HCT116 (cell line): Measurements from ENCODE around the gene CD109. TPM values are rescaled to one million over a fixed set of nuclear protein-coding genes. Genes with fewer than 3 reads are reported as not detected.

Source experiments
- ATAC-seq: fragments of 200-7000 bp; cut with Tn5 transposase; 2 replicates; pipeline ENCODE4 v1.9.1; 2020; ENCODE audit warnings: mild to moderate bottlenecking, moderate library complexity
- BruUV-seq: library from RNA; stranded (reverse); fragments of 400-500 nt; replicated peaks from 2 replicates; lab custom pipeline; 2021; lab: Mats Ljungman, UMichigan
- CTCF ChIA-PET: fragments of 300-600 bp; sonication (Branson Sonifier 250); formaldehyde crosslinking; loops from one replicate; lab custom pipeline; 2021; ENCODE audit warnings: antibody characterized with exemption; lab: Charles Lee
- POLR2A ChIA-PET: fragments of 300-600, 350-600 bp; sonication (Branson Sonifier 250); formaldehyde crosslinking; loops from one replicate; lab custom pipeline; 2021; ENCODE audit warnings: antibody characterized with exemption; lab: Charles Lee
- RAD21 ChIA-PET, 2 experiments: fragments of 300-600 bp; sonication (Branson Sonifier 250); formaldehyde crosslinking; loops; one replicate each; lab custom pipeline; 2023; ENCODE audit warnings: low total read pairs in 2 of 2; ENCODE audit not compliant: uncharacterized antibody in 2 of 2, unreplicated experiment in 2 of 2, low non-redundant PET in 1 of 2; lab: Charles Lee
- DNase-seq: peaks from one replicate; pipeline ENCODE4 v3.0.0-alpha.2; 2010; ENCODE audit warnings: low read depth, low spot score
- H2AFZ ChIP-seq: fragments of 200-600 bp; shearing (Covaris generic), sonication (generic); 2 replicates; pipeline ENCODE4 v1.6.1; 2017; ENCODE audit warnings: low read depth, mixed run types, mixed read lengths, antibody characterized with exemption, low read length; ENCODE audit not compliant: poor library complexity, severe bottlenecking
- H3K27ac ChIP-seq: 2 replicates; pipeline ENCODE4 v1.5.1; 2012; ENCODE audit warnings: low read depth, low read length
- H3K27me3 ChIP-seq: fragments of 200-600 bp; sonication (generic); 2 replicates; pipeline ENCODE4 v1.6.1; 2016; ENCODE audit warnings: mixed run types, low read length, mixed read lengths; ENCODE audit not compliant: insufficient read depth
- H3K36me3 ChIP-seq, 2 experiments: fragments of 200-500 bp in 1 of 2; fragments of 200-600 bp in 1 of 2; sonication (Bioruptor generic) in 1 of 2; sonication (generic) in 1 of 2; 2 replicates each; pipeline versions ENCODE4 v1.5.1 to v1.6.1; 2014 to 2016; ENCODE audit warnings: low read length in 2 of 2, inconsistent platforms in 1 of 2, mixed read lengths in 1 of 2, mixed run types in 1 of 2; ENCODE audit not compliant: insufficient read depth in 2 of 2, control insufficient read depth in 1 of 2
- H3K4me1 ChIP-seq, 2 experiments: fragments of 200-600 bp in 1 of 2; sonication (generic) in 1 of 2; 2 replicates each; pipeline versions ENCODE4 v1.5.1 to v1.6.1; 2012 to 2017; ENCODE audit warnings: low read length in 2 of 2, inconsistent platforms in 1 of 2, mild to moderate bottlenecking in 1 of 2, mixed read lengths in 1 of 2, mixed run types in 1 of 2, moderate library complexity in 1 of 2; ENCODE audit not compliant: insufficient read depth in 2 of 2, control insufficient read depth in 1 of 2
- H3K4me2 ChIP-seq: fragments of 200-600 bp; sonication (generic); 2 replicates; pipeline ENCODE4 v1.6.1; 2017; ENCODE audit warnings: mixed run types, low read length, mixed read lengths
- H3K4me3 ChIP-seq, 2 experiments: fragments of 200-600 bp in 1 of 2; sonication (generic) in 1 of 2; replicated peaks in 1 of 2; 2 replicates each; pipeline ENCODE4 v1.5.1; 2011 to 2016; ENCODE audit warnings: low read length in 2 of 2, control low read depth in 1 of 2, low read depth in 1 of 2, mild to moderate bottlenecking in 1 of 2, mixed read lengths in 1 of 2, mixed run types in 1 of 2
- H3K79me2 ChIP-seq: fragments of 200-600 bp; sonication (generic); 2 replicates; pipeline ENCODE4 v1.6.1; 2017; ENCODE audit warnings: mild to moderate bottlenecking, mixed run types, low read length, moderate library complexity, mixed read lengths; ENCODE audit not compliant: insufficient read depth
- H3K9ac ChIP-seq: fragments of 200-600 bp; sonication (generic); 2 replicates; pipeline ENCODE4 v1.6.1; 2016; ENCODE audit warnings: low read length, mixed read lengths
- H3K9me2 ChIP-seq: fragments of 200-600 bp; sonication (generic), shearing (Covaris generic); 2 replicates; pipeline ENCODE4 v1.6.1; 2017; ENCODE audit warnings: mixed run types, mild to moderate bottlenecking, moderate library complexity; ENCODE audit not compliant: insufficient read depth
- H3K9me3 ChIP-seq, 2 experiments: fragments of 200-500 bp in 1 of 2; fragments of 200-600 bp in 1 of 2; sonication (Bioruptor generic) in 1 of 2; sonication (generic) in 1 of 2; 2 replicates each; pipeline ENCODE4 v1.6.1; 2014 to 2017; ENCODE audit warnings: low read length in 2 of 2, mixed read lengths in 2 of 2, inconsistent platforms in 1 of 2, low read depth in 1 of 2, mild to moderate bottlenecking in 1 of 2, mixed run types in 1 of 2, moderate library complexity in 1 of 2; ENCODE audit not compliant: control insufficient read depth in 1 of 2, insufficient read depth in 1 of 2
- H4K20me1 ChIP-seq: fragments of 200-600 bp; sonication (generic), shearing (Covaris generic); 2 replicates; pipeline ENCODE4 v1.6.1; 2017; ENCODE audit warnings: mixed run types, mild to moderate bottlenecking, moderate library complexity; ENCODE audit not compliant: insufficient read depth
- CEBPB ChIP-seq: IDR thresholded peaks from 2 replicates; pipeline ENCODE4 v1.6.1; 2012; ENCODE audit warnings: low read depth
- CTCF ChIP-seq, 3 experiments: fragments of 200-600 bp in 1 of 3; sonication (generic) in 1 of 3; IDR thresholded peaks in 2 of 3; conservative IDR thresholded peaks in 1 of 3; 2 replicates each; pipeline ENCODE4 v1.5.1; 2012 to 2017; ENCODE audit warnings: low read depth in 2 of 3, low read length in 2 of 3, antibody characterized with exemption in 1 of 3, borderline replicate concordance in 1 of 3, control low read depth in 1 of 3, mild to moderate bottlenecking in 1 of 3, mixed read lengths in 1 of 3, mixed run types in 1 of 3, moderate library complexity in 1 of 3; ENCODE audit not compliant: insufficient read depth in 1 of 3
- ELF1 ChIP-seq: IDR thresholded peaks from 2 replicates; pipeline ENCODE4 v1.6.1; 2012; ENCODE audit warnings: low read depth, borderline replicate concordance
- JUND ChIP-seq: IDR thresholded peaks from 2 replicates; pipeline ENCODE4 v1.6.1; 2012
- POLR2A ChIP-seq: IDR thresholded peaks from 2 replicates; pipeline ENCODE4 v1.7.0; 2011; ENCODE audit warnings: borderline replicate concordance; ENCODE audit not compliant: insufficient read depth, insufficient read length; ENCODE audit errors: extremely low read depth
- SP1 ChIP-seq: IDR thresholded peaks from 2 replicates; pipeline ENCODE4 v1.6.1; 2012; ENCODE audit warnings: low read depth
- YY1 ChIP-seq: IDR thresholded peaks from 2 replicates; pipeline ENCODE4 v1.6.1; 2011; ENCODE audit warnings: low read length, low read depth, moderate library complexity, mild to moderate bottlenecking; ENCODE audit not compliant: insufficient replicate concordance; ENCODE audit errors: extremely low read depth
- ZFX ChIP-seq: fragments of 450-650 bp; IDR thresholded peaks from 2 replicates; pipeline ENCODE4 v1.6.1; 2017
- ZNF274 ChIP-seq: fragments of 200-500 bp; sonication (Bioruptor generic); IDR thresholded peaks from 2 replicates; pipeline ENCODE4 v1.6.1; 2014; ENCODE audit warnings: mild to moderate bottlenecking, low read depth, low read length, inconsistent platforms
- intact Hi-C: fragments of 100-400 bp; cut with micrococcal nuclease; formaldehyde crosslinking; loops from 2 replicates; pipeline ENCODE4 v1.10.0; 2022
- total RNA-seq: library from RNA; stranded (reverse); gene quantifications from one replicate; pipeline ENCODE4 v1.2.1, GENCODE V29; 2021; ENCODE audit not compliant: unreplicated experiment
- TF ChIP-seq, protein P1 (sequence below): IDR thresholded peaks from 2 replicates; pipeline ENCODE4 v1.6.1; 2012
- TF ChIP-seq, protein P2 (sequence below): IDR thresholded peaks from 2 replicates; pipeline ENCODE4 v1.6.1; 2011; ENCODE audit warnings: mild to moderate bottlenecking, low read length, moderate library complexity; ENCODE audit not compliant: insufficient replicate concordance; ENCODE audit errors: extremely low read depth

The CD109 gene
- total RNA-seq, 1 experiment from 2014 or later: 42.1 TPM

- Histone ChIP-seq H3K4me1 (no peaks in the 10 kb centered on the region), H2AFZ (no peak overlapping the region), H3K4me3 (no peak overlapping the region), H3K9ac (no peak overlapping the region), H3K9me2 (no peaks in the 10 kb centered on the region), H4K20me1 (no peaks in the 10 kb centered on the region), H3K9me3 (no peaks in the 10 kb centered on the region), H3K4me2 (no peak overlapping the region), H3K27me3 (no peaks in the 10 kb centered on the region), H3K36me3 (no peaks in the 10 kb centered on the region), H3K79me2 (no peaks in the 10 kb centered on the region), H3K27ac (no peak overlapping the region)
- ChIA-PET POLR2A (no interaction called here), CTCF (no interaction called here), RAD21 (no interaction called here)
- intact Hi-C loops: no loop called here
- no peak for TF ChIP-seq JUND
- TF ChIP-seq CEBPB: no peak
- TF ChIP-seq, protein P1, sequence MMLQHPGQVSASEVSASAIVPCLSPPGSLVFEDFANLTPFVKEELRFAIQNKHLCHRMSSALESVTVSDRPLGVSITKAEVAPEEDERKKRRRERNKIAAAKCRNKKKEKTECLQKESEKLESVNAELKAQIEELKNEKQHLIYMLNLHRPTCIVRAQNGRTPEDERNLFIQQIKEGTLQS: no peak
- TF ChIP-seq, protein P2, sequence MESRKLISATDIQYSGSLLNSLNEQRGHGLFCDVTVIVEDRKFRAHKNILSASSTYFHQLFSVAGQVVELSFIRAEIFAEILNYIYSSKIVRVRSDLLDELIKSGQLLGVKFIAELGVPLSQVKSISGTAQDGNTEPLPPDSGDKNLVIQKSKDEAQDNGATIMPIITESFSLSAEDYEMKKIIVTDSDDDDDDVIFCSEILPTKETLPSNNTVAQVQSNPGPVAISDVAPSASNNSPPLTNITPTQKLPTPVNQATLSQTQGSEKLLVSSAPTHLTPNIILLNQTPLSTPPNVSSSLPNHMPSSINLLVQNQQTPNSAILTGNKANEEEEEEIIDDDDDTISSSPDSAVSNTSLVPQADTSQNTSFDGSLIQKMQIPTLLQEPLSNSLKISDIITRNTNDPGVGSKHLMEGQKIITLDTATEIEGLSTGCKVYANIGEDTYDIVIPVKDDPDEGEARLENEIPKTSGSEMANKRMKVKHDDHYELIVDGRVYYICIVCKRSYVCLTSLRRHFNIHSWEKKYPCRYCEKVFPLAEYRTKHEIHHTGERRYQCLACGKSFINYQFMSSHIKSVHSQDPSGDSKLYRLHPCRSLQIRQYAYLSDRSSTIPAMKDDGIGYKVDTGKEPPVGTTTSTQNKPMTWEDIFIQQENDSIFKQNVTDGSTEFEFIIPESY: no peak
- no peak for TF ChIP-seq POLR2A
- TF ChIP-seq ZNF274: no peak
- no peak for TF ChIP-seq ELF1
- no peak for TF ChIP-seq ZFX
- no peak for TF ChIP-seq SP1
- no peak for TF ChIP-seq YY1
- no peak for TF ChIP-seq CTCF (IDR thresholded peaks at IDR 0.05 in 2 of 3, conservative IDR thresholded peaks at IDR 0.05 in 1 of 3; ENCODE audit: borderline replicate concordance in 1 of 3, insufficient read depth in 1 of 3, low read depth in 2 of 3, low read length in 2 of 3)
- no peak for DNase-seq
- no TSS peak for BruUV-seq
- no peak for ATAC-seq
Measured at GRCh38 chr6:73728548-73729205, 32.7 kb downstream of the CD109 start.
